GM18951 (cell line): ENCODE measurements around the gene COBLL1.

ENCODE experiments used
- POLR2A ChIP-seq: IDR thresholded peaks from 4 replicates; pipeline ENCODE4 v1.6.1; 2011; ENCODE audit warnings: mild to moderate bottlenecking; ENCODE audit not compliant: insufficient read length, insufficient read depth; ENCODE audit errors: extremely low read depth
- in situ Hi-C: fragments of 300-500 bp; cut with MboI; formaldehyde crosslinking; loops from one replicate; pipeline ENCODE4 v1.12.0; 2022; ENCODE audit warnings: low sequenced_read_pairs, mixed read lengths, inconsistent platforms; ENCODE audit not compliant: unreplicated experiment

The COBLL1 gene

DNA sequence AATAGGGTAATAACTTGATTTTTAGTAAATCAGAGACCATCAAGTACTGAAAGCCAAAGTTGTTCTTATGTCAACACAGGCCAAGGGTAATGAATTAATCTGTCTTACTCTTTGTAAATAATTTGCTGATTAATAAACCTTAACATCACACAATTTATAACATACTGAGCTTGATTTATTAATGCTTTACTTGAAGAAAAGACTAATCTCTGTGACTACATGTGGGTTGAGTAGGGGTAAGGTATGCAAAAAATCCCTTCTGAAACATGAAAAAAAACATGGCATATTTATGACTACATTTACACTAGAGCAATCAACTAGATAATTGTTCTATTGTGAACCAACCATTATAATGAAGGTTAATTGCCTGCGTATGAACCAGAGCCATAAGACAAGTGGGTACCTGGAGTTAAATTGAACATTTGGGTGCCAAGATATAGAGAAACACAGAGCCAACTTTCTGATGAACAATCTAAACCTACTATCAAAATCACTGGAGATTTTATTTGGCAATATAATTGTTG, 152.7 kb downstream of the COBLL1 start:
- in situ Hi-C loops, result no loop called here

DNA sequence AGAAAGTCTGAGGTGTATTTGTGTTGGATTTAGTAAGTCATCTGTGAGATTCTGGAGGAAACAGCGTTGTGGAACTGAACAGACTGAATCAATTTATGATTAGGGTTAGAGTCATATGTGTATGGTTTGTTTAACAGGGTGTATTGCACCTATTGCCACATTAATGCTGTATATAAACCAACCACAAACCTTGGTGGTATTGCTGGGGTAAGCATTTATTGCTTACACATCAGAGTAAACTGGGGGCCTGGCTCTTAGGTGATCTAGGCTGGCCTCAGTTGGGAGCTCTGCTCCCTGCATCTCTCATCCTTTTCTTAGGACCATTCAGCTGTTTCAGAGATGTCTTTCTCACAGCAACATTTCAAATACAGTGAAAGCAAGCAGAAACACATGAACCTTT, 160.6 kb downstream of the COBLL1 start:
- in situ Hi-C loops, result no loop called here
- no peak for TF ChIP-seq POLR2A

More for the DNA sequence above, 152.7 kb downstream of the COBLL1 start:
- TF ChIP-seq POLR2A, result no peak

GRCh38 chr2:164678631-164679149, 162.9 kb downstream of the COBLL1 start:
- no peak for TF ChIP-seq POLR2A
- in situ Hi-C loops, result no loop called here

- in situ Hi-C loops, result no loop called here
- TF ChIP-seq POLR2A, result no peak
Observed at GRCh38 chr2:164677733-164678132, 163.9 kb downstream of the COBLL1 start.

- in situ Hi-C loops, result no loop called here
- no peak for TF ChIP-seq POLR2A
Observed at GRCh38 chr2:164677271-164677670, 164.4 kb downstream of the COBLL1 start.

DNA sequence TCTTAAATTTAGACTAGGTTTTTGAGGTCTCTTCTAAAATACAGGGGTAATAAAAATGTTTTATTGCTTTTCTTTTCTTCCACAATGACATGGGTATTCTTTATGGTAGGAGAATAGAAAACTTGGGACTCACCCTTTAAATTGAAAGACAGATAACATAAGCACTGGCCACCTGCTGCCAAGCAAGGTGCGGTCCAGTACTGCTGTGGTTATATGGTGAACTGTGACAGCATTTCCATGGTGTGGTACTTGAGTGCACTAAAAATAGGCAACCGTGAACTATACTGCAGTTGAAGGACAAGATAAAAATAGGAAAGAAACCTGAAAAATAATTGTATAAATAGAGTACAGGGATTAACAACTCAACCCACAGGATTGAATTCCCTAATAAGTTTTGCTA, 165.9 kb downstream of the COBLL1 start:
- in situ Hi-C loops, result no loop called here
- no peak for TF ChIP-seq POLR2A

- TF ChIP-seq POLR2A, result no peak
- in situ Hi-C loops, result no loop called here
Observed at GRCh38 chr2:164675027-164675426, 166.6 kb downstream of the COBLL1 start.

DNA sequence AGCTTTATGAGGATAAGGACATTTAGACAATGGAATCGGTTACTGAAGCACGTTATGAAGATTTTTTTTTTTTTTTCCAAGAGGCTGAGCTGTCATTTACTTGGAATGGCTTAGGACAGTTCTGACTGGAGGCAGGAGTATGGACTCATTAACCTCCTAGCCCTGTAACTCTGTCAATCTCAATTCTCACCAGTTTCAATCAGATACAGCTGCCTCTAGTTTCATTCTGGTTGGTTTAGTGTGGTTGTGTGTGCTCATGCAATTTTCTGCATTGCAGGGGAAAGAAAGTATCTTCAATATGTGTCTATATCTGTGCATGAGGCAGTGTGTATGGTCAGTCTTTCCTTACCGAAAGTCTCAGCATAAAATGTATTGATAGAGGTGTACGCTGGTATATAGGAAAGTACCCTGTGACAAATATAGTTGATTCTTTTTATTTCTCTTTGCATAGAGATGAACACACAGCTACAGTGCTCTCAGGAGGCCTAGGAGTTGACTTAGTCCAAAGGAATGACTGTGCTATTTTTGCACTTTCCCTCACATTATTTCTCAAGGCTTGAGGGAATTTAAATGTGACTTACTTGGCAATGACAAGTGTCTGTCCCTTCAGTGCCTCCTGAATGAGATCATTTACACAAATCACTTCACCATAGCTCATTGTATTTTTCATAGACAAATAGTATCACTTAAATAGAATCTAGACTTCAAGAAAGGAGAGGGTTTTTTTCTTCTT, 169.8 kb downstream of the COBLL1 start:
- in situ Hi-C loops, result no loop called here

DNA sequence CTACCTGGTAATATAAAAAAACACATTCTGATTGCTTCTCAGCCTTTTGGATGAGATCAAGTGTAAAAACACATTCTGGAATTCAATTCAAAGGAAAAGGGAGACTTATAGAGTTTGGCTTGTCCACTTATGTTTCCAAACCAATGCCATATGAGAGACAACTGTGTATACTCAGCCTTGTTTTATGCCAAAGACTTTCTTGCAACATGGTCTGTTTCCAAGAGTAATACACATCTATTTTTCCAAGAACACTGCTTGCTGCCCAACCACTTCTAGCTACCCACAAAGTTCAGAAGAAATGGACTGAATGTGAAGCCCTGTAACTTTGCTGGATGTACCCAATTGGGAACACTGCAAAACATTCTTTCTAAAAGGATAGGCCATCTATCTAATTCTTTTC, 172.3 kb downstream of the COBLL1 start:
- in situ Hi-C loops, result no loop called here

More for the DNA sequence above, 169.8 kb downstream of the COBLL1 start:
- no peak for TF ChIP-seq POLR2A

DNA sequence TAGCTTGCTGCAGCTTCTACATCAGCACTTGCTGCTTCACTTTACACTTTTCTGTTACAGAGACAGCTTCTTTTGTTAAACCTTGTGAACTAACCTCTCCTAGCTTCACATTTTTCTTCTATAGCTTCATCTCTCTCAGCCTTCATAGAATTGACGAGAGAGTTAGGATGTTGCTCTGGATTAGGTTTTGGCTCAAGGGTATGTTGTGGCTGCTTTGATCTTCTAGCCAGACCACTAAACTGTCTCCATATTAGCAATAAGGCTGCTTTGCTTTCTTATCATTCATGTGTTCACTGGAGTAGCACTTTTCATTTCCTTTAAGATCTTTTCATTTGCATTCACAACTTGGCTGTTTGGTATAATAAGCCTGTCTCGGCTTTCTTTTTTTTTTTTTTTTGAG, 174.1 kb downstream of the COBLL1 start:
- in situ Hi-C loops, result no loop called here
- TF ChIP-seq POLR2A, result no peak

More for the DNA sequence above, 172.3 kb downstream of the COBLL1 start:
- TF ChIP-seq POLR2A, result no peak

GRCh38 chr2:164664070-164664469, 177.6 kb downstream of the COBLL1 start:
- in situ Hi-C loops, result no loop called here
- no peak for TF ChIP-seq POLR2A

GRCh38 chr2:164662868-164663631, 178.6 kb downstream of the COBLL1 start:
- in situ Hi-C loops, result no loop called here
- no peak for TF ChIP-seq POLR2A

- no peak for TF ChIP-seq POLR2A
- in situ Hi-C loops, result no loop called here
Observed at GRCh38 chr2:164662066-164662465, 179.6 kb downstream of the COBLL1 start.
